OCI-LY3 (cell line): ENCODE data around the gene PLCL1.

Source experiments
- H2AFZ ChIP-seq: fragments of 200-600, 300-600 bp; shearing (Covaris generic); 2 replicates; pipeline ENCODE4 v1.6.0; 2014; ENCODE audit warnings: antibody characterized with exemption, low read depth, low read length
- H3K27ac ChIP-seq: fragments of 200-600, 300-600 bp; sonication (generic); 2 replicates; pipeline ENCODE4 v1.5.1; 2014; ENCODE audit warnings: mild to moderate bottlenecking, low read length, moderate library complexity, mixed read lengths
- H3K27me3 ChIP-seq: fragments of 200-600, 300-600 bp; sonication (generic); 2 replicates; pipeline ENCODE4 v1.6.1; 2014; ENCODE audit warnings: low read depth, low read length, mixed read lengths
- H3K36me3 ChIP-seq: fragments of 200-600, 300-600 bp; sonication (generic); replicated peaks from 2 replicates; pipeline ENCODE3; 2014; ENCODE audit warnings: low read depth, low read length, mixed read lengths
- H3K4me1 ChIP-seq: fragments of 300-600, 200-600 bp; sonication (generic); 2 replicates; pipeline ENCODE4 v1.6.1; 2014; ENCODE audit warnings: low read length, mixed read lengths
- H3K4me2 ChIP-seq: fragments of 200-600, 300-600 bp; sonication (generic); 2 replicates; pipeline ENCODE4 v1.6.1; 2014; ENCODE audit warnings: low read length, mixed read lengths
- H3K4me3 ChIP-seq: fragments of 300-600, 200-600 bp; sonication (generic); 2 replicates; pipeline ENCODE4 v1.5.1; 2014; ENCODE audit warnings: antibody characterized with exemption, mild to moderate bottlenecking, low read length, moderate library complexity
- H3K79me2 ChIP-seq: fragments of 300-600, 200-600 bp; shearing (Covaris generic); 2 replicates; pipeline ENCODE4 v1.6.1; 2014; ENCODE audit warnings: mild to moderate bottlenecking, low read length, mixed read lengths
- H3K9ac ChIP-seq: fragments of 300-600, 200-600 bp; shearing (Covaris generic); 2 replicates; pipeline ENCODE4 v1.6.0; 2014; ENCODE audit warnings: mild to moderate bottlenecking, low read length, moderate library complexity
- H3K9me3 ChIP-seq: fragments of 200-600, 300-600 bp; shearing (Covaris generic); 2 replicates; pipeline ENCODE4 v1.6.1; 2014; ENCODE audit warnings: low read length, mixed read lengths; ENCODE audit not compliant: insufficient read depth
- H4K20me1 ChIP-seq: fragments of 200-600, 300-600 bp; sonication (generic); 2 replicates; pipeline ENCODE4 v1.6.1; 2016; ENCODE audit warnings: low read length, mixed read lengths; ENCODE audit not compliant: insufficient read depth
- CTCF ChIP-seq: fragments of 200-600, 300-600 bp; sonication (generic); IDR thresholded peaks from 2 replicates; pipeline ENCODE4 v1.5.1; 2014; ENCODE audit warnings: antibody characterized with exemption, low read length, low read depth
- EZH2phosphoT487 ChIP-seq: fragments of 200-600 bp; shearing (Covaris generic); IDR thresholded peaks from 2 replicates; pipeline ENCODE4 v1.6.1; 2018; ENCODE audit warnings: antibody characterized with exemption, mixed run types, low read depth

PLCL1 gene

GRCh38 chr2:198162276-198162675, 357.9 kb downstream of the PLCL1 start:
- TF ChIP-seq EZH2phosphoT487 (no peak), CTCF (no peak)
- H3K9me3 ChIP-seq: no peaks in the 10 kb centered on the region

GRCh38 chr2:198164843-198165242, 360.4 kb downstream of the PLCL1 start:
- H3K27me3 ChIP-seq: 0 out of 2 replicates have a peak, but pooled peaks cover 2% of the 10 kb centered on the region
- H3K4me1 ChIP-seq: no peaks in the 10 kb centered on the region
- TF ChIP-seq CTCF (no peak), EZH2phosphoT487 (no peak)
- H4K20me1 ChIP-seq: no peaks in the 10 kb centered on the region
- H3K9ac ChIP-seq: no peak overlapping the region
- no peak overlapping the region for H3K4me3 ChIP-seq
- H3K4me2 ChIP-seq: no peak overlapping the region
- no peaks in the 10 kb centered on the region for H3K9me3 ChIP-seq
- no peaks in the 10 kb centered on the region for H3K36me3 ChIP-seq
- H3K79me2 ChIP-seq: no peaks in the 10 kb centered on the region
- no peak overlapping the region for H2AFZ ChIP-seq
- no peak overlapping the region for H3K27ac ChIP-seq

More at GRCh38 chr2:198162276-198162675, 357.9 kb downstream of the PLCL1 start:
- no peak overlapping the region for H3K9ac ChIP-seq
- no peak overlapping the region for H2AFZ ChIP-seq
- H3K27ac ChIP-seq: no peak overlapping the region
- H3K79me2 ChIP-seq: no peaks in the 10 kb centered on the region
- no peaks in the 10 kb centered on the region for H4K20me1 ChIP-seq
- 0 out of 2 replicates have a peak, but pooled peaks cover 2% of the 10 kb centered on the region for H3K27me3 ChIP-seq
- H3K4me1 ChIP-seq: no peaks in the 10 kb centered on the region
- H3K4me3 ChIP-seq: no peak overlapping the region
- no peaks in the 10 kb centered on the region for H3K36me3 ChIP-seq
- H3K4me2 ChIP-seq: no peak overlapping the region

- Histone ChIP-seq H3K79me2 (no peaks in the 10 kb centered on the region), H3K9ac (no peak overlapping the region), H3K9me3 (no peaks in the 10 kb centered on the region), H4K20me1 (no peaks in the 10 kb centered on the region), H3K4me2 (no peak overlapping the region), H3K4me1 (no peaks in the 10 kb centered on the region), H3K27ac (no peak overlapping the region), H2AFZ (no peak overlapping the region), H3K27me3 (0 out of 2 replicates have a peak, but pooled peaks cover 2% of the 10 kb centered on the region), H3K4me3 (no peak overlapping the region), H3K36me3 (no peaks in the 10 kb centered on the region)
- TF ChIP-seq CTCF (no peak), EZH2phosphoT487 (no peak)
Observed at GRCh38 chr2:198165289-198165688, 360.9 kb downstream of the PLCL1 start.

- Histone ChIP-seq H3K4me3 (no peak overlapping the region), H2AFZ (no peak overlapping the region), H3K9ac (no peak overlapping the region), H3K79me2 (no peaks in the 10 kb centered on the region), H4K20me1 (no peaks in the 10 kb centered on the region), H3K27me3 (peaks cover 4% of the 10 kb centered on the region; the same call in 1 of the 2 replicates), H3K36me3 (no peaks in the 10 kb centered on the region), H3K4me2 (no peak overlapping the region), H3K9me3 (no peaks in the 10 kb centered on the region), H3K27ac (no peak overlapping the region), H3K4me1 (no peaks in the 10 kb centered on the region)
- TF ChIP-seq CTCF: no peak
- no peak for TF ChIP-seq EZH2phosphoT487
Observed at GRCh38 chr2:198167346-198167745, 363.0 kb downstream of the PLCL1 start.
